GM19099 (cell line): ENCODE results near the gene UXT.
A peak's percentile ranks its signal among the peaks of the same experiment; 100 is the strongest.

Source experiments
- POLR2A ChIP-seq: IDR thresholded peaks from 3 replicates; pipeline ENCODE4 v1.6.1; 2011; ENCODE audit warnings: low read depth; ENCODE audit not compliant: insufficient read length; ENCODE audit errors: extremely low read depth

Gene UXT

GRCh38 chrX:47651043-47651905, 7.7 kb downstream of the UXT start:
- no peak for TF ChIP-seq POLR2A

GRCh38 chrX:47650164-47651042, 8.6 kb downstream of the UXT start, which contains the start of gene ELK1:
Gene ELK1 (minus strand): TSS chrX:47650563. CDS start chrX:47641441, 9,122 bp downstream.
- TF ChIP-seq POLR2A = peak; percentile 68

GRCh38 chrX:47649781-47650163, 9.2 kb downstream of the UXT start:
- TF ChIP-seq POLR2A = no peak

- TF ChIP-seq POLR2A = no peak
These were observed 9.7 kb downstream of the UXT start for GRCh38 chrX:47649271-47649670.

- no peak for TF ChIP-seq POLR2A
These were observed 10.6 kb downstream of the UXT start for GRCh38 chrX:47648376-47648775.

- TF ChIP-seq POLR2A = no peak
These were observed 12.3 kb downstream of the UXT start for GRCh38 chrX:47646636-47647035.

- no peak for TF ChIP-seq POLR2A
These were observed 13.4 kb downstream of the UXT start for GRCh38 chrX:47645530-47645929.

- no peak for TF ChIP-seq POLR2A
These were observed 14.4 kb downstream of the UXT start for GRCh38 chrX:47644557-47645091.

GRCh38 chrX:47643926-47644325, 15.1 kb downstream of the UXT start:
- no peak for TF ChIP-seq POLR2A

- no peak for TF ChIP-seq POLR2A
These were observed 20.2 kb downstream of the UXT start for GRCh38 chrX:47638816-47639215.

- TF ChIP-seq POLR2A = no peak
These were observed 21.3 kb downstream of the UXT start for GRCh38 chrX:47637546-47638195.

- TF ChIP-seq POLR2A = no peak
These were observed 24.0 kb downstream of the UXT start for GRCh38 chrX:47634871-47635575.

GRCh38 chrX:47633689-47634590, 25.0 kb downstream of the UXT start:
- TF ChIP-seq POLR2A = no peak

GRCh38 chrX:47632666-47633065, 26.3 kb downstream of the UXT start:
- TF ChIP-seq POLR2A = no peak

GRCh38 chrX:47631676-47632075, 27.3 kb downstream of the UXT start:
- TF ChIP-seq POLR2A = no peak
